IMR-90 (cell line): ENCODE data around the gene ADAM23. TPM values are rescaled to one million over a fixed set of nuclear protein-coding genes. Genes with fewer than 3 reads are reported as not detected.

Experiments used
- ATAC-seq: fragments of 200-7000 bp; cut with Tn5 transposase; 2 replicates; pipeline ENCODE4 v1.9.1; 2020; ENCODE audit warnings: low read depth, mild to moderate bottlenecking, moderate library complexity
- BruUV-seq: library from RNA; stranded (reverse); fragments of 400-500 nt; replicated peaks from 2 replicates; lab custom pipeline; 2021; lab: Mats Ljungman, UMichigan
- CTCF ChIA-PET: fragments of 300-600 bp; formaldehyde crosslinking; extraction: SDS; loops from one replicate; lab custom pipeline; 2021; ENCODE audit warnings: antibody characterized with exemption; lab: Yijun Ruan, JAX
- POLR2A ChIA-PET: fragments of 300-600 bp; sonication (Branson Sonifier 250); formaldehyde crosslinking; loops from one replicate; lab custom pipeline; 2022; ENCODE audit warnings: antibody characterized with exemption; ENCODE audit not compliant: unreplicated experiment; lab: Charles Lee
- DNase-seq: peaks from one replicate; pipeline ENCODE4 v3.0.0; 2013
- H2AFZ ChIP-seq: replicated peaks from 2 replicates; pipeline ENCODE3; 2013; ENCODE audit warnings: low read length, mild to moderate bottlenecking; ENCODE audit not compliant: poor library complexity
- H2AK5ac ChIP-seq: 2 replicates; pipeline ENCODE4 v1.6.1; 2013; ENCODE audit warnings: low read depth, low read length, inconsistent platforms
- H2AK9ac ChIP-seq: replicated peaks from 2 replicates; pipeline ENCODE3; 2013; ENCODE audit warnings: mild to moderate bottlenecking, low read depth, low read length, moderate library complexity; ENCODE audit not compliant: poor library complexity
- H2BK120ac ChIP-seq: 2 replicates; pipeline ENCODE4 v1.6.1; 2013; ENCODE audit warnings: low read depth, low read length, inconsistent platforms
- H2BK15ac ChIP-seq: 3 replicates; pipeline ENCODE4 v1.6.1; 2013; ENCODE audit warnings: low read depth, low read length, inconsistent platforms
- H2BK20ac ChIP-seq: 2 replicates; pipeline ENCODE4 v1.6.1; 2013; ENCODE audit warnings: low read depth, mild to moderate bottlenecking, inconsistent platforms, low read length, moderate library complexity
- H2BK5ac ChIP-seq: 2 replicates; pipeline ENCODE4 v1.6.1; 2013; ENCODE audit warnings: mild to moderate bottlenecking, low read depth, low read length, inconsistent platforms; ENCODE audit not compliant: poor library complexity, severe bottlenecking
- H3K14ac ChIP-seq: replicated peaks from 2 replicates; pipeline ENCODE4 v1.6.1; 2013; ENCODE audit warnings: low read depth, low read length, inconsistent platforms
- H3K18ac ChIP-seq: 2 replicates; pipeline ENCODE4 v1.6.1; 2013; ENCODE audit warnings: low read depth, low read length, control low read depth
- H3K23ac ChIP-seq: 2 replicates; pipeline ENCODE4 v1.6.1; 2013; ENCODE audit warnings: low read depth, low read length, inconsistent platforms
- H3K27ac ChIP-seq: 2 replicates; pipeline ENCODE4 v1.5.1; 2013; ENCODE audit warnings: mild to moderate bottlenecking, control low read depth, low read length; ENCODE audit not compliant: insufficient read depth
- H3K27me3 ChIP-seq: 2 replicates; pipeline ENCODE4 v1.6.1; 2013; ENCODE audit warnings: low read length; ENCODE audit not compliant: control insufficient read depth, insufficient read depth
- H3K36me3 ChIP-seq: 2 replicates; pipeline ENCODE4 v1.6.1; 2013; ENCODE audit warnings: low read length, mixed read lengths; ENCODE audit not compliant: control insufficient read depth, insufficient read depth
- H3K4ac ChIP-seq: 2 replicates; pipeline ENCODE4 v1.6.1; 2013; ENCODE audit warnings: low read depth, low read length, inconsistent platforms
- H3K4me1 ChIP-seq: 2 replicates; pipeline ENCODE4 v1.6.1; 2013; ENCODE audit warnings: low read length, mixed read lengths; ENCODE audit not compliant: control insufficient read depth, insufficient read depth
- H3K4me2 ChIP-seq: 2 replicates; pipeline ENCODE4 v1.6.1; 2013; ENCODE audit warnings: low read depth, mild to moderate bottlenecking, control low read depth, low read length, moderate library complexity
- H3K4me3 ChIP-seq: 2 replicates; pipeline ENCODE4 v1.5.1; 2013; ENCODE audit warnings: low read depth, mild to moderate bottlenecking, control low read depth, low read length, moderate library complexity; ENCODE audit not compliant: insufficient read depth
- H3K56ac ChIP-seq: 2 replicates; pipeline ENCODE4 v1.6.1; 2013; ENCODE audit warnings: low read length, inconsistent platforms; ENCODE audit not compliant: insufficient read depth; ENCODE audit errors: extremely low read depth
- H3K79me1 ChIP-seq, 2 experiments: 2 replicates each; pipeline ENCODE4 v1.6.1; 2013; ENCODE audit warnings: low read length in 2 of 2, inconsistent platforms in 1 of 2, low read depth in 1 of 2
- H3K9ac ChIP-seq: 2 replicates; pipeline ENCODE4 v1.6.1; 2013; ENCODE audit warnings: low read depth, low read length, control low read depth
- H3K9me1 ChIP-seq: 2 replicates; pipeline ENCODE4 v1.6.1; 2013; ENCODE audit warnings: low read length, inconsistent platforms; ENCODE audit not compliant: insufficient read depth
- H3K9me3 ChIP-seq: 2 replicates; pipeline ENCODE4 v1.6.1; 2013; ENCODE audit warnings: low read length; ENCODE audit not compliant: control insufficient read depth, insufficient read depth
- H4K20me1 ChIP-seq: 2 replicates; pipeline ENCODE4 v1.6.1; 2013; ENCODE audit warnings: low read length, inconsistent platforms; ENCODE audit not compliant: insufficient read depth
- H4K5ac ChIP-seq: 2 replicates; pipeline ENCODE4 v1.6.1; 2013; ENCODE audit warnings: mild to moderate bottlenecking, low read depth, low read length, control low read depth
- H4K8ac ChIP-seq, 2 experiments: 2 replicates each; pipeline ENCODE4 v1.6.1; 2013; ENCODE audit warnings: low read depth in 2 of 2, low read length in 2 of 2, control low read depth in 1 of 2, inconsistent platforms in 1 of 2
- H4K91ac ChIP-seq: 2 replicates; pipeline ENCODE4 v1.6.1; 2013; ENCODE audit warnings: low read depth, low read length, inconsistent platforms; ENCODE audit not compliant: insufficient read depth
- BHLHE40 ChIP-seq: fragments of 150-350 bp; IDR thresholded peaks from 2 replicates; pipeline ENCODE4 v1.6.1; 2016; ENCODE audit warnings: mild to moderate bottlenecking, low read depth, low read length
- CEBPB ChIP-seq: IDR thresholded peaks from 2 replicates; pipeline ENCODE4 v1.6.1; 2012; ENCODE audit warnings: low read depth, low read length, improper control_type of control experiment
- CHD1 ChIP-seq: IDR thresholded peaks from 2 replicates; pipeline ENCODE4 v1.6.1; 2012; ENCODE audit warnings: low read depth, low read length, improper control_type of control experiment
- FOS ChIP-seq: fragments of 150-350 bp; IDR thresholded peaks from 2 replicates; pipeline ENCODE4 v1.6.1; 2016; ENCODE audit warnings: low read depth, low read length
- MAFK ChIP-seq: IDR thresholded peaks from 2 replicates; pipeline ENCODE4 v1.6.1; 2012; ENCODE audit warnings: low read depth, low read length, improper control_type of control experiment
- MAZ ChIP-seq: IDR thresholded peaks from 2 replicates; pipeline ENCODE4 v1.6.1; 2012; ENCODE audit warnings: low read depth, mild to moderate bottlenecking, low read length, improper control_type of control experiment, moderate library complexity, borderline replicate concordance
- MXI1 ChIP-seq: IDR thresholded peaks from 2 replicates; pipeline ENCODE4 v1.6.1; 2012; ENCODE audit warnings: low read depth, mild to moderate bottlenecking, low read length, moderate library complexity, borderline replicate concordance
- NFE2L2 ChIP-seq: fragments of 150-350 bp; IDR thresholded peaks from 2 replicates; pipeline ENCODE4 v1.6.1; 2016; ENCODE audit warnings: low read depth, mild to moderate bottlenecking, low read length
- POLR2A ChIP-seq: IDR thresholded peaks from 2 replicates; pipeline ENCODE4 v1.6.1; 2012; ENCODE audit warnings: mild to moderate bottlenecking, low read depth, low read length
- RAD21 ChIP-seq: IDR thresholded peaks from 2 replicates; pipeline ENCODE4 v1.6.1; 2012; ENCODE audit warnings: low read length, improper control_type of control experiment
- RCOR1 ChIP-seq: IDR thresholded peaks from 2 replicates; pipeline ENCODE4 v1.6.1; 2012; ENCODE audit warnings: mild to moderate bottlenecking, low read length, improper control_type of control experiment; ENCODE audit not compliant: insufficient replicate concordance
- RFX5 ChIP-seq: IDR thresholded peaks from 2 replicates; pipeline ENCODE4 v1.8.0; 2012; ENCODE audit warnings: low read depth, mild to moderate bottlenecking, low read length, moderate library complexity
- SMC3 ChIP-seq: fragments of 150-350 bp; IDR thresholded peaks from 2 replicates; pipeline ENCODE4 v1.6.1; 2016; ENCODE audit warnings: low read depth, mild to moderate bottlenecking, antibody characterized with exemption, low read length, moderate library complexity
- WGBS, 2 experiments: methylation state at CpG; one replicate each; pipeline versions ENCODE4 v1.1.5 to v1.1.7; 2013; ENCODE audit warnings: missing lambda C conversion rate in 2 of 2; ENCODE audit not compliant: insufficient read length in 1 of 2; ENCODE audit errors: extremely low coverage in 2 of 2; 5-methylcytosine and 5-hydroxymethylcytosine counted together
- dilution Hi-C: fragments of 300-500 bp; cut with HindIII; formaldehyde crosslinking; loops from one replicate; pipeline ENCODE4 v1.14.3; 2018; ENCODE audit warnings: low sequenced_read_pairs; ENCODE audit not compliant: unreplicated experiment
- in situ Hi-C: fragments of 300-500 bp; cut with MboI; formaldehyde crosslinking; loops from 3 replicates; pipeline ENCODE4 v1.14.3; 2019; ENCODE audit warnings: low sequenced_read_pairs, inconsistent platforms, mixed read lengths
- intact Hi-C: fragments of 100-400 bp; cut with micrococcal nuclease; formaldehyde crosslinking; loops from 2 replicates; pipeline ENCODE4 v1.10.0; 2022
- polyA plus RNA-seq, 3 experiments: library from polyadenylated mRNA; depleted of rRNA; stranded (reverse); fragments of >200 nt; gene quantifications; 2 replicates each; pipeline ENCODE4 v1.2.3, GENCODE V29; 2012; ENCODE audit warnings: low replicate concordance in 1 of 3
- total RNA-seq: library from RNA; depleted of rRNA; stranded (reverse); fragments of >200 nt; gene quantifications from 2 replicates; pipeline ENCODE4 v1.2.3, GENCODE V29; 2012
- TF ChIP-seq, protein P1 (sequence below): fragments of 150-350 bp; IDR thresholded peaks from 2 replicates; pipeline ENCODE4 v1.6.1; 2017; ENCODE audit warnings: mild to moderate bottlenecking, antibody characterized with exemption, low read length, low read depth
- TF ChIP-seq, protein P2 (sequence below): fragments of 150-350 bp; IDR thresholded peaks from 2 replicates; pipeline ENCODE4 v1.6.1; 2016; ENCODE audit warnings: low read depth, mild to moderate bottlenecking, low read length, moderate library complexity, borderline replicate concordance
- TF ChIP-seq, protein P3 (sequence below): conservative IDR thresholded peaks from 2 replicates; pipeline ENCODE4 v1.5.1; 2012; ENCODE audit warnings: mild to moderate bottlenecking, low read depth, low read length, improper control_type of control experiment

Gene ADAM23
- total and polyA plus RNA-seq, 2 of the 4 experiments (the other 2 are of a cell fraction): 2.9 to 10.3 TPM

DNA sequence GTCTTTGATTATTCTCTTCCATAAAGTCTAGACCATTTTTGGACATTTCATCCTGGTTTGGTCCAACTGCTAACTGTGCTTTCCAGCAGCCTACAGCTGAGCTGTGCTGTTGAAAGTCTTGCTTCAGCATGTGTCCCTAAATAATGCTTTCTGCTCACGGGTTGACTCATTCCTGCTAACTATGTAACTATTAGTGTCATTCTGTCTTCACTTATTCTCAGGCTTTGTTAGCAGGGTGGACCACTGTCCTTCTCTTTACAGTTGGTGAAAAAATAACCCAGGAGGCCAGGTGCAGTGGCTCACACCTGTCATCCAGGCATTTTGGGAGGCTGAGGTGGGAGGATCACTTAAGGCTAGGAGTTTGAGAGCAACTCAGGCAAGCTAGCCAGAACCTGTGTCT lies 8.9 kb downstream of the ADAM23 start:
- Histone ChIP-seq H4K5ac (no peak overlapping the region), H3K14ac (no peak overlapping the region), H2AK9ac (no peak overlapping the region), H3K9me3 (no peaks in the 10 kb centered on the region), H3K4me2 (no peak overlapping the region), H4K8ac (no peak overlapping the region), H3K27me3 (no peaks in the 10 kb centered on the region), H2AK5ac (no peak overlapping the region), H3K79me1 (no peaks in the 10 kb centered on the region), H2AFZ (no peak overlapping the region), H3K56ac (no peak overlapping the region), H2BK15ac (no peak overlapping the region), H3K36me3 (0 out of 2 replicates have a peak, but pooled peaks cover 1% of the 10 kb centered on the region), H3K9me1 (no peaks in the 10 kb centered on the region), H3K4me1 (no peaks in the 10 kb centered on the region), H3K18ac (no peak overlapping the region), H2BK5ac (no peak overlapping the region), H2BK20ac (no peak overlapping the region), H2BK120ac (no peak overlapping the region), H3K9ac (no peak overlapping the region), H3K27ac (no peak overlapping the region), H4K91ac (no peak overlapping the region), H4K20me1 (no peaks in the 10 kb centered on the region), H3K4ac (no peak overlapping the region), H3K4me3 (no peak overlapping the region), H3K23ac (no peak overlapping the region)
- ChIA-PET POLR2A (no interaction called here), CTCF (no interaction called here)
- in situ Hi-C loops (no loop called here), intact Hi-C loops (no loop called here), dilution Hi-C loops (no loop called here)
- ATAC-seq (no peak), DNase-seq (peak; percentile 11)
- no TSS peak for BruUV-seq
- TF ChIP-seq CHD1: no peak
- no peak for TF ChIP-seq POLR2A
- TF ChIP-seq, protein P1, sequence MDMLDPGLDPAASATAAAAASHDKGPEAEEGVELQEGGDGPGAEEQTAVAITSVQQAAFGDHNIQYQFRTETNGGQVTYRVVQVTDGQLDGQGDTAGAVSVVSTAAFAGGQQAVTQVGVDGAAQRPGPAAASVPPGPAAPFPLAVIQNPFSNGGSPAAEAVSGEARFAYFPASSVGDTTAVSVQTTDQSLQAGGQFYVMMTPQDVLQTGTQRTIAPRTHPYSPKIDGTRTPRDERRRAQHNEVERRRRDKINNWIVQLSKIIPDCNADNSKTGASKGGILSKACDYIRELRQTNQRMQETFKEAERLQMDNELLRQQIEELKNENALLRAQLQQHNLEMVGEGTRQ: no peak
- TF ChIP-seq RCOR1: no peak
- no peak for TF ChIP-seq BHLHE40
- no peak for TF ChIP-seq CEBPB
- TF ChIP-seq, protein P2, sequence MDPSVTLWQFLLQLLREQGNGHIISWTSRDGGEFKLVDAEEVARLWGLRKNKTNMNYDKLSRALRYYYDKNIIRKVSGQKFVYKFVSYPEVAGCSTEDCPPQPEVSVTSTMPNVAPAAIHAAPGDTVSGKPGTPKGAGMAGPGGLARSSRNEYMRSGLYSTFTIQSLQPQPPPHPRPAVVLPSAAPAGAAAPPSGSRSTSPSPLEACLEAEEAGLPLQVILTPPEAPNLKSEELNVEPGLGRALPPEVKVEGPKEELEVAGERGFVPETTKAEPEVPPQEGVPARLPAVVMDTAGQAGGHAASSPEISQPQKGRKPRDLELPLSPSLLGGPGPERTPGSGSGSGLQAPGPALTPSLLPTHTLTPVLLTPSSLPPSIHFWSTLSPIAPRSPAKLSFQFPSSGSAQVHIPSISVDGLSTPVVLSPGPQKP: no peak
- no peak for TF ChIP-seq MAZ
- TF ChIP-seq RFX5: no peak
- TF ChIP-seq SMC3: no peak
- TF ChIP-seq FOS: no peak
- TF ChIP-seq MAFK: no peak
- no peak for TF ChIP-seq RAD21
- no peak for TF ChIP-seq MXI1
- no peak for TF ChIP-seq NFE2L2
- TF ChIP-seq, protein P3, sequence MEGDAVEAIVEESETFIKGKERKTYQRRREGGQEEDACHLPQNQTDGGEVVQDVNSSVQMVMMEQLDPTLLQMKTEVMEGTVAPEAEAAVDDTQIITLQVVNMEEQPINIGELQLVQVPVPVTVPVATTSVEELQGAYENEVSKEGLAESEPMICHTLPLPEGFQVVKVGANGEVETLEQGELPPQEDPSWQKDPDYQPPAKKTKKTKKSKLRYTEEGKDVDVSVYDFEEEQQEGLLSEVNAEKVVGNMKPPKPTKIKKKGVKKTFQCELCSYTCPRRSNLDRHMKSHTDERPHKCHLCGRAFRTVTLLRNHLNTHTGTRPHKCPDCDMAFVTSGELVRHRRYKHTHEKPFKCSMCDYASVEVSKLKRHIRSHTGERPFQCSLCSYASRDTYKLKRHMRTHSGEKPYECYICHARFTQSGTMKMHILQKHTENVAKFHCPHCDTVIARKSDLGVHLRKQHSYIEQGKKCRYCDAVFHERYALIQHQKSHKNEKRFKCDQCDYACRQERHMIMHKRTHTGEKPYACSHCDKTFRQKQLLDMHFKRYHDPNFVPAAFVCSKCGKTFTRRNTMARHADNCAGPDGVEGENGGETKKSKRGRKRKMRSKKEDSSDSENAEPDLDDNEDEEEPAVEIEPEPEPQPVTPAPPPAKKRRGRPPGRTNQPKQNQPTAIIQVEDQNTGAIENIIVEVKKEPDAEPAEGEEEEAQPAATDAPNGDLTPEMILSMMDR: no peak
- WGBS, 2 experiments: no CpG with 5 or more reads among the region's 1 CpG
